GM18951 (cell line): ENCODE results near the gene PTPA.
A peak's percentile ranks its signal among the peaks of the same experiment; 100 is the strongest.

Experiments used
- POLR2A ChIP-seq: IDR thresholded peaks from 4 replicates; pipeline ENCODE4 v1.6.1; 2011; ENCODE audit warnings: mild to moderate bottlenecking; ENCODE audit not compliant: insufficient read length, insufficient read depth; ENCODE audit errors: extremely low read depth
- in situ Hi-C: fragments of 300-500 bp; cut with MboI; formaldehyde crosslinking; loops from one replicate; pipeline ENCODE4 v1.12.0; 2022; ENCODE audit warnings: low sequenced_read_pairs, mixed read lengths, inconsistent platforms; ENCODE audit not compliant: unreplicated experiment

PTPA gene

GRCh38 chr9:129170229-129170628 is 59.0 kb downstream of the PTPA start:
- TF ChIP-seq POLR2A: no peak
- in situ Hi-C loops: loop anchor here (10.0 kb wide), 1 partner anchor 445 kb away; no protein-coding TSS in a partner anchor

GRCh38 chr9:129171993-129172751 is 61.0 kb downstream of the PTPA start:
- in situ Hi-C loops: loop anchor here (10.0 kb wide), 1 partner anchor 443 kb away; no protein-coding TSS in a partner anchor

GRCh38 chr9:129172816-129173215 is 61.6 kb downstream of the PTPA start:
- in situ Hi-C loops: loop anchor here (10.0 kb wide), 1 partner anchor 442 kb away; no protein-coding TSS in a partner anchor
- TF ChIP-seq POLR2A: no peak

More at GRCh38 chr9:129171993-129172751, 61.0 kb downstream of the PTPA start:
- no peak for TF ChIP-seq POLR2A

GRCh38 chr9:129173296-129174101 is 62.3 kb downstream of the PTPA start:
- TF ChIP-seq POLR2A: no peak

GRCh38 chr9:129174102-129174723 is 63.0 kb downstream of the PTPA start:
- TF ChIP-seq POLR2A: no peak
- in situ Hi-C loops: loop anchor here (10.0 kb wide), 1 partner anchor 441 kb away; no protein-coding TSS in a partner anchor

More at GRCh38 chr9:129173296-129174101, 62.3 kb downstream of the PTPA start:
- in situ Hi-C loops: loop anchor here (10.0 kb wide), 1 partner anchor 441 kb away; no protein-coding TSS in a partner anchor

- TF ChIP-seq POLR2A: no peak
- in situ Hi-C loops: loop anchor here (10.0 kb wide), 1 partner anchor 440 kb away; no protein-coding TSS in a partner anchor
Observed at GRCh38 chr9:129174724-129175514, 63.7 kb downstream of the PTPA start.

- TF ChIP-seq POLR2A: no peak
- in situ Hi-C loops: loop anchor here (10.0 kb wide), 1 partner anchor 439 kb away; no protein-coding TSS in a partner anchor
Observed at GRCh38 chr9:129175515-129175824, 64.3 kb downstream of the PTPA start.

GRCh38 chr9:129175825-129176633 is 64.8 kb downstream of the PTPA start:
- in situ Hi-C loops: loop anchor here (10.0 kb wide), 1 partner anchor 439 kb away; no protein-coding TSS in a partner anchor
- peak; percentile 37 for TF ChIP-seq POLR2A

GRCh38 chr9:129176701-129177442 is 65.7 kb downstream of the PTPA start:
- in situ Hi-C loops: loop anchor here (10.0 kb wide), 1 partner anchor 438 kb away; no protein-coding TSS in a partner anchor
- TF ChIP-seq POLR2A: no peak

- TF ChIP-seq POLR2A: no peak
- in situ Hi-C loops: loop anchor here (10.0 kb wide), 1 partner anchor 437 kb away; no protein-coding TSS in a partner anchor
Observed at GRCh38 chr9:129177443-129177790, 66.2 kb downstream of the PTPA start.
